ES-I3 (cell line): Measurements from ENCODE around the gene OPRL1.

Experiments
- H3K36me3 ChIP-seq: 2 replicates; pipeline ENCODE4 v1.6.1; 2013; ENCODE audit warnings: mild to moderate bottlenecking, low read length, control low read depth, moderate library complexity; ENCODE audit not compliant: insufficient read depth
- H3K4me1 ChIP-seq: 2 replicates; pipeline ENCODE4 v1.6.1; 2013; ENCODE audit warnings: mild to moderate bottlenecking, control low read depth, low read length; ENCODE audit not compliant: insufficient read depth
- H3K9ac ChIP-seq: 2 replicates; pipeline ENCODE4 v1.6.1; 2013; ENCODE audit warnings: low read depth, mild to moderate bottlenecking, low read length, moderate library complexity
- H3K9me3 ChIP-seq: 2 replicates; pipeline ENCODE4 v1.6.1; 2013; ENCODE audit warnings: mild to moderate bottlenecking, low read length, moderate library complexity; ENCODE audit not compliant: control insufficient read depth, insufficient read depth

Gene OPRL1

DNA sequence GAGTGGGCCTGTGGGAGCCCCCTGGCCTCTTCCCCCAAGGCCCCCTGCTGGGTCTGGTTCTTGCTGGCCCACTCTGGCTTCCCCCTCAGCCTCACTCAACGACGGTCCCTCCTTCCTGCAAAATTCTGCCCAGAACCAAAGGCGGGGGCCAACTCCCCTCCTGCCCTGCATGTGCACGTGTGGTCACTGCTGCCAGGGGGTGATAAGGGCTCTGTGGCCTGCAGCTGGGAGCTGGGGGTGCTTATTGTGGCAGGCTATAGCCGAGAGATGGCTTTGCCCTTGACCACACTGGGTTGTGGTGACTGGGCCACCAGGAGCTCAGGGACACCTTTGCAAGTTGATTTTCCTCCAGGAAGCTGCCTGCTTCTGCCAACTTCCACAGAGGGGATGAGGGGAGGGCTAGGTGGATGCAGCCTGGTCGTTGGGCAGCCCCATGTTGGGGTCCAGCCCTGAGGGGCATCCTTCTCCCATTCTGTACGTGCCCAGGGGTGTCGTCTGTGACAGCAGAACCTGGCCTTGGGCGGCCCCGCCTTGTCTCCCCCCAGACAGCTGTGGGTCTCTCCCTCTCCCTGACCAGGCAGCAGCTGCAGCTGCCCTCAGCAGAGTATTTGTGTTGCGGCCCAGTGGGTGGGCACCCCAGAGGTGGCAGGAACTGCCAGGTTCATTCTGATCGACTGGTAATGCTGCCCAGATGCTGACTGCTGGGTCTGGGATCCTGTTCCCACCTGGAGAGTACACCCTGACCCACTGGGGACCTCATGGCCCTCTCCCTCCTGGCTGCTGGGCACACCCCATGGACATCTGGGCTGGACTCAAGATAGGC lies 11.3 kb upstream of the OPRL1 start:
- no peaks in the 10 kb centered on the region for H3K9me3 ChIP-seq
- H3K36me3 ChIP-seq = no peaks in the 10 kb centered on the region
- H3K9ac ChIP-seq = no peak overlapping the region
- H3K4me1 ChIP-seq = peaks cover 21% of the 10 kb centered on the region

DNA sequence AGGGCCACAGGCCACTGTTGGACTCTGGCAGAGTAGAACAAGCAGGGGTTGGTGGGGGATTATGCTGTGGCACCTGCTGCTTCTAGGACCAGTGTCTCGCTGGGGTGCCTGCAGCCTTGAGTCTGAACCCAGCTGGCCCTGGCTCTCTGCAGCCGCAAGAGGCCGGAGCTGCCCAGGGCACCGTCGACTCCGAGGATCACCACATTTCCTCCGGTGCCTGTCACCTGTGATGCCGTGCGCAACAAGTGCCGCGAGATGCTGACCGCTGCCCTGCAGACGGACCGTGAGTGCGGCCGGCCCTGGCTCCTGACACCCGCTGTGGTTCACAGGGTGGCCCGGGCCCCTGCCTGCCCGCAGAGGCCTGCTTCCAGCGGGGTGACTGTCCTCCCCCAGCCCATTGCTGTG lies 10.7 kb upstream of the OPRL1 start:
- Histone ChIP-seq H3K9me3 (no peaks in the 10 kb centered on the region), H3K4me1 (peaks cover 20% of the 10 kb centered on the region), H3K9ac (no peak overlapping the region), H3K36me3 (no peaks in the 10 kb centered on the region)

DNA sequence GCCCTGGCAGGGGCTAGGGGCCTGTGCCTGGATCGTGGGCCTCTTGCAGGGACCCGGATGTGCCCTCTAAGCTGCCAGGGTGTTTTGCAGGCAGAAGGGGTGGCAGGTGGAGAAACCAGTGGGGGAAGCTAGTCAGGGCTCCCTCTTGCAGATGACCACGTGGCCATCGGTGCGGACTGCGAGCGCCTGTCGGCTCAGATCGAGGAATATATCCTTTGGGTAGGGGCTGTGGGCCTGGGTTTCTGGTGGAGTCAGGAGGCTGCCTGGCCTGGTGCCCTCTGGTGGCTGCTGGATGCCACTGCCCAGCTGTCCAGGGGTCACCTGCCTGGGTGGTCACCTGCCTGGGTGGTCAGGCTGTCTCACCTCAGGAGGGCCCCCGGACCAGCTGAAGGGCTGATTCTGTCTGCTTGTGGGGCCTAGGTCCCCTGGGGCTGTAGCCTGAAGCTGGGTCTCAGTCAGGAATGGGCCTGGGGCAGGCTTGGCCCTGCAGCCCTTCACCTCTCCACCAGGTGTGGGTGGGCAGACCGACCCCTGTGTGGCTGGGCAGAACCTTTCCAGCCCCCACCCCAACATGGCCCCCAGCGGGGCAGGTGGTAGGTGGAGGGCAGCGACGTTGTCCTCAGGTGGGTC lies 10.2 kb upstream of the OPRL1 start:
- H3K36me3 ChIP-seq = no peaks in the 10 kb centered on the region
- peaks cover 16% of the 10 kb centered on the region for H3K4me1 ChIP-seq
- no peak overlapping the region for H3K9ac ChIP-seq
- H3K9me3 ChIP-seq = no peaks in the 10 kb centered on the region

DNA sequence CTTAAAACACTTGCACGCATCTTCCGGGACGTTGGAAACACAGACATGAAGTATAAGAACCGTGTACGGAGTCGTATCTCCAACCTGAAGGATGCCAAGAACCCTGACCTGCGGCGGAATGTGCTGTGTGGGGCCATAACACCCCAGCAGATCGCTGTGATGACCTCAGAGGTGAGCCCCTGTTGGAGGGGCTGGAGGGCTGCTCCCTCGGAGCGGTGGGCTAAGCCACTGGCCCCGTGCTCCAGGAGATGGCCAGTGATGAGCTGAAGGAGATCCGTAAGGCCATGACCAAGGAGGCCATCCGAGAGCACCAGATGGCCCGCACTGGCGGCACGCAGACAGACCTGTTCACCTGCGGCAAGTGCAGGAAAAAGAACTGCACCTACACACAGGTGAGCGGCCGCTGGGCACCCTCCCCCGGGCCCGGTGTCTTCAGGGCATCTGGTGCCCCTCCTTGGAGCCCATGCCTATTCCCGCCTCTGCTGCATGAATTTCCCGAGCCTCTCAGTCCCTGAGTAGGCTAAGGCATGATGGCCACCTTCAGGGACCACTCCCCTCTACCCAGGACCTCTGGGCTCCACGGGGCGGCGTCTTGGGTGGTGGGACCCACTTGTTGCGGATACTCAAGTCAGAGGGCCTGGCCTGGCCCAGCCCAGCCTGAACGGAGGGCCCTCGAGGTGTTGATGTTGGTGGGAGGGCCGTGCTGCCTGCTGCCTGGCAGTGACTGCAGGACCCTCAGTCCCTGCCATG lies 9.5 kb upstream of the OPRL1 start:
- Histone ChIP-seq H3K9ac (no peak overlapping the region), H3K9me3 (no peaks in the 10 kb centered on the region), H3K36me3 (no peaks in the 10 kb centered on the region), H3K4me1 (peaks cover 11% of the 10 kb centered on the region)

DNA sequence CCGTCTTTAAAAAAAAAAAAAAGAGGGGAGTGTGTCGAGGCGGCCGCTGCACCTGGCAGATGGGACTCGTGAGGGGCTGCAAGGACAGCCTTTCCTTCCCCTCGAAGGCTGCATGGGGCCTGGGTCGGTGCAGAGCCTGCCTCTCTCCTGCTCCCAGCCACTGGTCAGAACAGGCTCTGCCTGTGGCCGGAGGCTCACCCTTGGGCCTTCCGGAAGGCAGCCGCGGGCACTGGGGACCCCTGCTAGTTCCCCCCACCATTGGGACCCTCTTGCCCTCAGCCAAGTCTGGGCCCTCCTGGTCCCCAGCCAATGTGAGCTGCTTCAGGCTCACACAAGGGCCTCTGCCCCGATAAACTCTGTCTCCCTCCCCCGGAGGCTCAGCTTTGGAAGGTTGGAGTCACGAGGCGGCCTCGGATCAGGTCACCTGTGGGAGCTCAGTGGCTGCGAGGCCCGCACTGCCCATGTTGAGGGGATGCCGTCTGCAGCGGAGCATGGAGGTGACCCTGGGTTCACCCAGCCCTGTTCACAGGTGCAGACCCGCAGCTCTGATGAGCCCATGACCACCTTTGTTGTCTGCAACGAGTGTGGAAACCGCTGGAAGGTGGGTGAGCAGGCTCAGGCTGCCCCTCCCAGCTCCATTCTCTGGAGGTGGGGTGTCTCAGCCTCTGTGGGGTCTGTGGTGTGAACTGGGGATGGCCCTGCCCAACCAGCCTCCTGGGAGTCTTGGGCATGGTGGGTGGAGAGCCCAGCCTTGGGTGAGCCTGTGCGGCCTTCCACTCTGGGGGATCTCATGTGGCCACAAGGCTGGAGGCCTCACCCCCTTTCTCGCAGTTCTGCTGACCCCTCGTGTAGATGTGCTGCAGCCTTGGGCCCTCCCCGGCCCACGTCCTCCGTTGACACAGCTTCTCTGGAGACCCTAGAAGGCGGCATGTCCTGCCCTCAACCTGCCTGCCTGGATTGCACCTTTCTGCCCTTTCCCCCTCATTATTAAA lies 8.2 kb upstream of the OPRL1 start:
- Histone ChIP-seq H3K9me3 (no peaks in the 10 kb centered on the region), H3K9ac (no peak overlapping the region), H3K36me3 (no peaks in the 10 kb centered on the region), H3K4me1 (peaks cover under 1% of the 10 kb centered on the region; the same call in 1 of the 2 replicates)

DNA sequence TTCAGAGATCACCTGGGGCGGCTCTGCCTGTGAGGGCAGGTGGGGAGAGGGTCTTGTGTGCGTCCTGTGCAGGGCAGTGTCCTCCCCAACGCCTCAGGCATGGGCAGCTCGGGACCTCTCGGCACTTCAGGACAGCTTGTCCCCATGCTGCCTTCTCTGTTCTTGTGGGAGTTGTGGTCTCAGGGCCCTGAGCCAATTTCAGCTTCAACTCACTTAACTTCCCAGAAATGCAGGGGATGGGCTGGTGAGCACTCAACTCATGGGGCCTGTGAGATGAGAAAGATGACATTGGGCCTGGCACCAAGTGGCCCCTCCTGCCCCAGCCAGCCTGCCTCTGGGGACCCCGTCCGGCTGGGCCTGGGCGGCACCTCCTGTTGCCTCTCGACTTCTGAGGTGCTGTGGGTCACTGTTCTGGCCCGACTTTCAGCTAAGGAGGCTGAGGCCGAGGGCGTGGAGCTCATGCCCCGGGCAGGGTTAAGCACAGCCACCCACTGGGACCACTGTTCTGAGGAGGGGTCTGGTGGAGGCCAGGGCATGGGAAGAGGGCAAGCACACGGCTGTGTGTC lies 7.3 kb upstream of the OPRL1 start:
- H3K9ac ChIP-seq = no peak overlapping the region

DNA sequence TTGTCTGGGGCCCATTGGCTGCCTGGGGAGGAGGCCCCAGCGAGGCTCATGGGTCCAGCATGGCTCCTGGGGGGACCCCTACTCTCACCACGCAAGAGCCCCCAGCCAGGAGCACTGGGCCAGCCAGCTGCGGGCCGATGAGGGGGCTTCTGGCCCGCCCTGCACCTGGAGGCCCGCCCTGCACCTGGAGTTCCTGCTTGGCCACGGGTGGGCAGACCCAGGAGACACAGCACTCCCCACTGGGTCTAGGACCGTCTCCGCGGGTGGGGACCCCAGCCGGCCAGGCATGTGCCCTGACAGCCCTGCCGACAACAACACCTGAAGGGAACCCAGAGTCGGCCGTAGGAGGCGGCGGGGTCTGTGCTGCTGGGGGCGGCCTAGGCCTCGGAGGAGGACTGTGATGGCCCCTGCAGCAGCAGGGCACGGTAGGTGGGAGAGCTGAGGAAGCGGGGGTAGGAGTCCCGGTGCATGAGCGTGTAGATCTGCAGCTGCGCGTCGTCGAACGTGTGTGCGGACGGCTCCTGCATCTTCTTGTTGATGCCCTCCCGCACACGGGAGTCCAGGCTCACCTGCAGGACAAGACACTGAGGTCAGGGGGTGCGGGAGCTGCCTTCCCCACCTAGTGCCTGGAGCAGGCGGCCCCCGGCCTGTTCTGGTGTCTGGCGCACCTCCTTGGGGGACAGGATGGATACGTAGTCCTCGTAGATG lies 6.3 kb upstream of the OPRL1 start:
- H3K9ac ChIP-seq = no peak overlapping the region
- H3K4me1 ChIP-seq = no peaks in the 10 kb centered on the region; the same call in 1 of the 2 replicates
- no peaks in the 10 kb centered on the region for H3K36me3 ChIP-seq
- no peaks in the 10 kb centered on the region for H3K9me3 ChIP-seq

More for the DNA sequence above, 7.3 kb upstream of the OPRL1 start:
- Histone ChIP-seq H3K9me3 (no peaks in the 10 kb centered on the region), H3K4me1 (no peaks in the 10 kb centered on the region), H3K36me3 (no peaks in the 10 kb centered on the region)

DNA sequence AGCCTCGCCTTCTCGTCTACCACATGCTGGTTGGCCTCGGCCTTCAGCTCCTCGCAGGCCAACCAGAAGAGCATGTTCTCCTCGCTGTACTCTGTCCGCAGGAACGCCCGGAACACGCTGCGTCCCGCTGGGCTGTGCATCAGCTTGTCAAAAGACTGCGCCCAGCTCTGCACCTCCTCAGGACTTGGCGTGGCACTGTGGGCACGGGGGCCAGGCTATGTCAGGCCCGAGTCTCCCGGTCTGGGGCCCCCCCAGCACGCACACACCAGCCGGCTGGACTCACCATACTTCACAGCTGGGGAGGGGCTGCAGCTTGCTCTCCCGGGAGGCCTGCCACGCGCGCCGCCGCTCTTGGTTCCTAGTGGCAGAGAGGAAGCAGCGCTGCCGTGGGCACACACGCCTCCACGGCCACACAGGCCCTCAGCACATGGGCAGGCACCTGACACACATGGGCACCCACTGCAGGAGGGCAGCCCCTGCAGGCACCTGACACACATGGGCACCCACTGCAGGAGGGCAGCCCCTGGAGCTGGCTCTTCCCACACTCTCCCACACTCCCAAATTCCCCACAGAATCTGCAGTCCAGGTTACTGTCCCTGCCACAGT lies 5.6 kb upstream of the OPRL1 start:
- Histone ChIP-seq H3K4me1 (no peaks in the 10 kb centered on the region; the same call in 1 of the 2 replicates), H3K9me3 (no peaks in the 10 kb centered on the region), H3K9ac (no peak overlapping the region), H3K36me3 (no peaks in the 10 kb centered on the region)

DNA sequence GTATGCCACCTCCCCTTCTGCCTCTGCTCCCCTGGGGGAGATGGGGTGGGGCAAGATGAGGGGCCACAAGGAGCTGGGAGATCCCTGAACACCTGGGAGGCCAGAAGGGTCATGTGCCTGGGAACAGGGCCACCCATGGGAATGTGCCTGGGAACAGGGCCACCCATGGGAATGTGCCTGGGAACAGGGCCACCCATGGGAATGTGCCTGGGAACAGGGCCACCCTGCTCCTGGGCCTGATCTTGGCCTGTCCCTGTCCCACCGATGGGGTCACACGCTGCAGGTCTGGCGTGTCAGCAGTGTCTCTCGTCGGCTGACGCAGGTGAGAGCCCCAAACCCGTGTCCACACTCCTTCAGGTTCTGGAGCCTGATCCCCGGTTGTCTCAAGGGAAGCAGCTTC lies 4.9 kb upstream of the OPRL1 start:
- H3K9me3 ChIP-seq = no peaks in the 10 kb centered on the region
- no peaks in the 10 kb centered on the region; the same call in 1 of the 2 replicates for H3K4me1 ChIP-seq
- H3K36me3 ChIP-seq = no peaks in the 10 kb centered on the region
- H3K9ac ChIP-seq = no peak overlapping the region

DNA sequence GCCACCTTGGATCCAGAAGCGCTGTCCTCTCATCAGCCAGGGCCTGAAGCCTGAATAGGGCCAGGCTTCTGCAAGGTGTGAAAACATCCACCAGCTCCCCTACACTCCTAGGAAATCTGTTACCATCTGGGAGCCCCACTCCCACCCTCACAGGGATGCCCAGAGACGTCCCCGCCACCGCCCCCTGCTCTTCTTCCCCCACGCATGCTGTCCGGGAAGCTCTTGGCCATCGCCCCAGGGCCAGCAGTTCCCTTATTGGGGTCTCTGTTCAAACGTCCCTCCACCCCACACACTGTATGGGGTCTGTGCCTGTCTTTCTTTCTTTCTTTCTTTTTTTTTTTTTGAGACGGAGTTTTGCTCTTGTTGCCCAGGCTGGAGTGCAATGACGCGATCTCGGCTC lies 4.3 kb upstream of the OPRL1 start:
- H3K9ac ChIP-seq = no peak overlapping the region
- H3K9me3 ChIP-seq = no peaks in the 10 kb centered on the region
- no peaks in the 10 kb centered on the region for H3K36me3 ChIP-seq
- H3K4me1 ChIP-seq = no peaks in the 10 kb centered on the region; the same call in 1 of the 2 replicates

DNA sequence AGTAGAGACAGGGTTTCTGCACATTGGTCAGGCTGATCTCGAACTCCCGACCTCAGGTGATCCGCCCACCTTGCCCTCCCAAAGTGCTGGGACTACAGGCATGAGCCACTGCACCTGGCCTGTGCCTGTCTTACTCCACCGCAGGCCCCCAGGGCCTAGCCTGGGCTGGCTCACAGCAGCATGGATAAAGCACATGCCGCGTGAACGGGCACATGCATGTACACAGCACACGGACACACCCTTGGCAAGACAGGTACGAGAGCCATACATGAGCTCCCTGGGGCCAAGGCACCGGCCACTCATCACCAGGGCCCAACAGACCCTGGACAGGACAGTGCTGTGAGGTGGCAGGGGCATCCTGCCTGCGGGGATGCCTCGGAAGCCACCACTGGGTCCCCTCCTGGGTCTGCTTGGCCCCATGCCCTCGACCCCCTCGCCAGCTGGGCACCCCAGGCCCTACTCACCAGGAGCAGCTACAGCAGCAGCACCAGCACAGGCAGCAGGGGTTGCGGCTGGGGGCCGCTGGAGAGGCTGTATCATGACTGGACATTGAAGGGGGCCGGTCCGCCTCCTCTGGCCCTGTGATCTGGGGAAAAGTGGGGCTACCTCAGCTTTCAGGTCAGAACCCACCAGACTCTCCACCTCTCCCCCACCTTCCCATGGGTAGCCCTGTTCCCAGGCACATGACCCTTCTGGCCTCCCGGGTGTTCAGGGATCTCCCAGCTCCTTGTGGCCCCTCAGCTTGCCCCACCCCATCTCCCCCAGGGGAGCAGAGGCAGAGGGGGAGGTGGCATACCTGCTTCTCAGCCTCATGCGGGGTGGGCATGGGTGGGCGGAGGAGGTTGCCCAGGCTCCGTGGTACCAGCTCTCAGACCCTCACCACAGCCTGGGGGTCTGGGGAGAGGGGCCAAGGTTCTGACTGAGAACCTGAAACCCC lies 3.6 kb upstream of the OPRL1 start:
- Histone ChIP-seq H3K9ac (no peak overlapping the region), H3K36me3 (no peaks in the 10 kb centered on the region), H3K4me1 (no peaks in the 10 kb centered on the region; the same call in 1 of the 2 replicates), H3K9me3 (no peaks in the 10 kb centered on the region)

DNA sequence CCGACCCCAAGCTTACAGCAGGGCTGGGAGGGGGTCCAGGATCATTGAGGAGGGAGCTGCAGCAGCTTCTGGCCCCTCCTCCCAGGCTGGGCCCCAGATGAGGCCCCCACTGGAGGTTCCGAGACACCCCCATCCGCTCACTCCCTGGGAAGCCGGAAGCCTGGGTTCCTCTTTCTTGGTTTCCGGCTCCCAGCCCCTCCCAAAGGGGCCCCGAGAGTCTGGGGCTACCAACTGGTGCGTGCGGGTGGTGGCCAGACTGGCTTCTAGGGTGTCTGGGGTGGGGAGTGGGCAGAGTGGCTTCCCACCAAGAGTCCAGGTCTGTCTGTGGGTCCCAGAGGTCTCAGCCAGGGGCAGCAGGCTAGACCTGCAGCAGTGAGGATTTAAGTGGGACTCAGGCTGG lies 2.8 kb upstream of the OPRL1 start:
- Histone ChIP-seq H3K36me3 (no peaks in the 10 kb centered on the region), H3K9me3 (no peaks in the 10 kb centered on the region), H3K9ac (no peak overlapping the region), H3K4me1 (peaks cover 1% of the 10 kb centered on the region; the same call in 1 of the 2 replicates)
